B cell (primary cell): ENCODE results near the gene NOL4L.

Source experiments
- CTCF ChIP-seq: fragments of 200-600 bp; IDR thresholded peaks from one replicate; pipeline ENCODE4 v1.8.0; 2022; ENCODE audit warnings: antibody characterized with exemption, mild to moderate bottlenecking
- EZH2 ChIP-seq: IDR thresholded peaks from 2 replicates; pipeline ENCODE4 v1.6.1; 2012; ENCODE audit warnings: borderline replicate concordance, low read depth, mild to moderate bottlenecking, moderate library complexity, low read length; ENCODE audit not compliant: insufficient read depth, poor library complexity, severe bottlenecking

GRCh38 chr20:32577657-32578056 is 7.5 kb downstream of the NOL4L start:
- TF ChIP-seq CTCF = no peak
- TF ChIP-seq EZH2 = no peak
